Limb (tissue), 2 donors: Measurements from ENCODE around the gene IRF5.
A peak's percentile ranks its signal among the peaks of the same experiment; 100 is the strongest.

ENCODE experiments used
- DNase-seq, 2 donors: peaks; one replicate each; pipeline ENCODE4 v3.0.0-alpha.2; 2016; ENCODE audit errors: extremely low spot score in 2 of 2

IRF5 gene

GRCh38 chr7:128937647-128938543 is at the start of gene IRF5:
Gene IRF5, plus strand, starts transcription at chr7:128937927. Its CDS starts 4,155 bp downstream, at chr7:128942082.
- DNase-seq: no peak

- peak in 1 of 2 donors; percentile 13 for DNase-seq
Observed at GRCh38 chr7:128888039-128888755, 49.5 kb upstream of the IRF5 start.

GRCh38 chr7:128888756-128889095 is 49.0 kb upstream of the IRF5 start:
- DNase-seq: peak in 1 of 2 donors; percentile 16

GRCh38 chr7:128889121-128889520 is 48.6 kb upstream of the IRF5 start:
- DNase-seq: no peak

GRCh38 chr7:128890306-128891109 is 47.2 kb upstream of the IRF5 start:
- DNase-seq: peak in 1 of 2 donors; percentile 25

- peak in 1 of 2 donors; percentile 40 for DNase-seq
Observed at GRCh38 chr7:128891110-128891941, 46.4 kb upstream of the IRF5 start.

GRCh38 chr7:128891942-128892269 is 45.8 kb upstream of the IRF5 start:
- DNase-seq: peak in 1 of 2 donors; percentile 18

- peak in 1 of 2 donors; percentile 19 for DNase-seq
Observed at GRCh38 chr7:128892521-128893250, 45.0 kb upstream of the IRF5 start.

GRCh38 chr7:128893251-128894100 is 44.3 kb upstream of the IRF5 start:
- DNase-seq: peak in 1 of 2 donors; percentile 25

- no peak for DNase-seq
Observed at GRCh38 chr7:128894101-128894440, 43.7 kb upstream of the IRF5 start.

- DNase-seq: no peak
Observed at GRCh38 chr7:128895320-128895719, 42.4 kb upstream of the IRF5 start.

GRCh38 chr7:128899392-128899791 is 38.3 kb upstream of the IRF5 start:
- no peak for DNase-seq

GRCh38 chr7:128900237-128900636 is 37.5 kb upstream of the IRF5 start:
- no peak for DNase-seq

- DNase-seq: no peak
Observed at GRCh38 chr7:128902761-128903585, 34.8 kb upstream of the IRF5 start.

GRCh38 chr7:128903621-128904361 is 33.9 kb upstream of the IRF5 start:
- no peak for DNase-seq

- DNase-seq: peak in 1 of 2 donors; percentile 30
Observed at GRCh38 chr7:128904381-128905197, 33.1 kb upstream of the IRF5 start.
